ENCODE data around the gene TES.
A peak's percentile ranks its signal among the peaks of the same experiment; 100 is the strongest.

TES gene

DNA sequence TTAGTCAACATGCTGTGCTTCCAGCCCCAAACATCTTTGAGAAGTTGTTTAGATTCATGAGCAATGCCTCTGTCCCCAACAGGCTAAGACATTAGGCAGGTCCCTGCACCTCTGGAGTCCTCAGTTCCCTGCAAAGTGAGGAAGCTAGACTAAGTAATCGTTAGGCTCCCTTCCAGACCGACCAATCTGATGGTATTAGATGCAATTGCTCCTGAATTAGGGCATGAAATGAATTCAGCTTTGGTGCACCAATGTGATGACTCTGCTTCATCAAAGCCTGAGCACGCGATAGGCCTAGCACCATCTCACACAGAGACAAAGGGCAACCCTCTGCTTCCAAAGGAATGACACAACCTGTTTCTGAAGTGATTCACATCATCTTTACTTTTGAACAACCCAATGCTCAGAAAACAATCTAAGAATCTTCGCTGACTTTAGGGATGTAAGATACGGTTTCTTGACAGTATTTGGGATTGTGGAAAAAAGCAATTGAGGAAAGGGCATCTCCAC lies 723 bp upstream of the TES start:
- WGBS, 2 experiments, result 90 to 94% methylated on average over 6 of the region's 6 CpGs
- Histone ChIP-seq H3K4me1 (ENCODE audit: control insufficient read depth, insufficient read depth, low read length) (peaks cover 4% of the 10 kb centered on the region), H3K9me3 (ENCODE audit: control insufficient read depth, low read length) (no peaks in the 10 kb centered on the region), H3K36me3 (ENCODE audit: control insufficient read depth, insufficient read depth, low read length) (no peaks in the 10 kb centered on the region), H3K4me3 (ENCODE audit: insufficient read depth, low read depth, low read length) (no peak overlapping the region), H3K27me3 (ENCODE audit: control insufficient read depth, insufficient read depth, low read length, poor library complexity, severe bottlenecking) (peaks cover 46% of the 10 kb centered on the region), H3K27ac (ENCODE audit: insufficient read depth, low read depth, low read length, poor library complexity, severe bottlenecking) (no peak overlapping the region)

DNA sequence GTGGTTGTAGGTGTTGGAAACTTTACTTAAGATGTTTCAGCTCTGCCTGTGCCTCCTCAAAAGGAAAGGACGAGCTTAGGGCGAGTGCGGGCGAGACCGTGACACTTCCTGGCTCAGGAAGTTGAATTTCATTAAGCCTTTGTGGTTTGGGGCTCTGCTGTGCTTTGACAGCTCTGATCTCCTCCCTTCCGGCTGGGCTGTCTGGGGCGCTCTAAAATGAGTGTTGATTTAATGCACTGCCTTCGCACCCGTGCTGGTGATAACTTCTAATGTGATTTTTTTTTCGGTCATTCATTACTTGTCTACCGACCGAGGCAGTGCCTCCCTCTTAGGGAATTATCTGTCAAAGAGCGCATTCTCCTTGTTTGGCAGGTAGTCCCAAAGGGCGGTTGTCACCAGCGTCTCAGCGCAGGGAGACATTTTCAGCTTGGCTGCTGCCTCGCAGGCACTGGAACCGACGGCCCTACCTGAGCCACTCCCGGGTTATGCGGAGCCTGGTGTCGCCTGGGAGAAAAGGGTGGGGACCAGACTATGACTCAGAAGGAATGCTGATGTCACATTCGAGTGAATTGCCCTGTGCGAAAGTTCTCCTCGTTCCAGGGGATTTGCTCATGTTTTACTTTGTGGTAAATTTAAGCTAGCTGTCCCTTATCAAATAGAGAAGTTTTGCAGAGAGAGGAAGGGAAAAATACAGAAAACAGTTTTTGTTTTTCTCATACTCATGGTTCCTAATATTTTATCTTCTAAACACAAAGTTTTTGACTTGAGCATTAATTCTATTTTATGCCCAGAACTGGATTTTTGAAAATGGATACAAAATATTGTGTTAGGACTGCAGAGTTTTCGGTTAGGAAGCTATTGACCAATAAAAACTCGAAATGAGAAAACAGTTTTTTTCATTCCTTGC lies 920 bp downstream of the TES start:
- H3K4me1 ChIP-seq (ENCODE audit: control insufficient read depth, insufficient read depth, low read length), result peaks cover 4% of the 10 kb centered on the region
- no peak overlapping the region for H3K27ac ChIP-seq (ENCODE audit: insufficient read depth, low read depth, low read length, poor library complexity, severe bottlenecking)
- H3K9me3 ChIP-seq (ENCODE audit: control insufficient read depth, low read length), result no peaks in the 10 kb centered on the region
- no peaks in the 10 kb centered on the region for H3K36me3 ChIP-seq (ENCODE audit: control insufficient read depth, insufficient read depth, low read length)
- H3K4me3 ChIP-seq (ENCODE audit: insufficient read depth, low read depth, low read length), result peak overlapping the region; percentile 64
- peaks cover 46% of the 10 kb centered on the region for H3K27me3 ChIP-seq (ENCODE audit: control insufficient read depth, insufficient read depth, low read length, poor library complexity, severe bottlenecking)
- WGBS, 2 experiments, result 5 to 6% methylated on average over 27 of the region's 27 CpGs

DNA sequence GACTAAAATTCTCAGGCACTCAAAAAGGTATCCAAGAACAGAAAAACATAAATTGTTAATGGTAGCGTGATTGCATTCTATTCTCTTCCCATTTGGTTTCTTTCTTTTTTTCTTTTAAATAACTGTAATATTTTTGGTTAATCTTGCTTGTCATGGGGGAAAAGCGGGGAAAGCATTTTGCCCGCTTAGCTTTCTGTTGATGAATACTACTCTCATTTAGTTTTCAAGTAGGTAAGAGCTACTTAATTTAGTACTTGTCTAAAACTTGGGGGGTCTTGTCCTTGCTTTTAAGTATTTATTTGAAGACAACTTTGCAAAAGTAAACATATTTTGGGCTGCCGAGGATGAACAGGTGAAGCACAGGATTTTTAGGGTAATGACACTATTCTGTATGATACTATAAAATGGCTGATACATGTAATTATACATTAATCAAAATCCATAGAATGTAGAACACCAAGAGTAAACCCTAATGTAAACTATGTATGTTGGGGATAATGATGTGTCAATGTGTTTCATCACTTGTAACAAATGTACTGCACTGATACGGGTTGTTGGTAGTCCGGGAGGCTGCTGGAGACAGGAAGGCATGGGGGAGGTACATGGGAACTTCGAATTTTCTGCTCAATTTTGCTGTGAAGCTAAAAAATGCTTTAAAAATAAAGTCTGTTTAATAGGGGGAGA lies 1.7 kb downstream of the TES start:
- Histone ChIP-seq H3K9me3 (ENCODE audit: control insufficient read depth, low read length) (no peaks in the 10 kb centered on the region), H3K27me3 (ENCODE audit: control insufficient read depth, insufficient read depth, low read length, poor library complexity, severe bottlenecking) (peaks cover 46% of the 10 kb centered on the region), H3K36me3 (ENCODE audit: control insufficient read depth, insufficient read depth, low read length) (no peaks in the 10 kb centered on the region), H3K4me3 (ENCODE audit: insufficient read depth, low read depth, low read length) (no peak overlapping the region), H3K4me1 (ENCODE audit: control insufficient read depth, insufficient read depth, low read length) (peaks cover 4% of the 10 kb centered on the region), H3K27ac (ENCODE audit: insufficient read depth, low read depth, low read length, poor library complexity, severe bottlenecking) (no peak overlapping the region)
- WGBS, 2 experiments, result 65 to 71% methylated on average over 5 to 7 of the region's 7 CpGs

DNA sequence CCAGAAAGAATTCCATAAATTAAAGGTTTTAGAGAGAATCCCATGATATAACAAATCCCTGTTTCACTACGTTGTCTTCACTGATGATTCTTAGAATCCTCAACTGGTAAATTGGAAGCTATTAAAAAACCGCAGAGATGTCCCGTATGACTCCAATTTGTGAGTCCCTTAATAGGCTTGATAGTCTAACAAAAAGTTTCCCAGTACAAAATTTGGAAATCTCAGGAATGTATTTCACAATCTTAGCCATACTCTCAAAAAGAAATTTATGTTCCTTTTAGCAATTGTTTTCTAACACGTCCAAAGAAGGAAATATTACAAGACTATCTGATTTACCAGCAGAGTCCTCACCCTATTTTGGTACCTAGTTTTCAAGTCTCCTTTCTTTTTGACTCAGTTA lies 2.5 kb downstream of the TES start:
- no peaks in the 10 kb centered on the region for H3K36me3 ChIP-seq (ENCODE audit: control insufficient read depth, insufficient read depth, low read length)
- H3K4me1 ChIP-seq (ENCODE audit: control insufficient read depth, insufficient read depth, low read length), result peaks cover 4% of the 10 kb centered on the region
- H3K9me3 ChIP-seq (ENCODE audit: control insufficient read depth, low read length), result no peaks in the 10 kb centered on the region
- H3K4me3 ChIP-seq (ENCODE audit: insufficient read depth, low read depth, low read length), result no peak overlapping the region
- peaks cover 45% of the 10 kb centered on the region for H3K27me3 ChIP-seq (ENCODE audit: control insufficient read depth, insufficient read depth, low read length, poor library complexity, severe bottlenecking)
- no peak overlapping the region for H3K27ac ChIP-seq (ENCODE audit: insufficient read depth, low read depth, low read length, poor library complexity, severe bottlenecking)
- 72 to 73% methylated on average over 4 of the region's 4 CpGs for WGBS, 2 experiments

DNA sequence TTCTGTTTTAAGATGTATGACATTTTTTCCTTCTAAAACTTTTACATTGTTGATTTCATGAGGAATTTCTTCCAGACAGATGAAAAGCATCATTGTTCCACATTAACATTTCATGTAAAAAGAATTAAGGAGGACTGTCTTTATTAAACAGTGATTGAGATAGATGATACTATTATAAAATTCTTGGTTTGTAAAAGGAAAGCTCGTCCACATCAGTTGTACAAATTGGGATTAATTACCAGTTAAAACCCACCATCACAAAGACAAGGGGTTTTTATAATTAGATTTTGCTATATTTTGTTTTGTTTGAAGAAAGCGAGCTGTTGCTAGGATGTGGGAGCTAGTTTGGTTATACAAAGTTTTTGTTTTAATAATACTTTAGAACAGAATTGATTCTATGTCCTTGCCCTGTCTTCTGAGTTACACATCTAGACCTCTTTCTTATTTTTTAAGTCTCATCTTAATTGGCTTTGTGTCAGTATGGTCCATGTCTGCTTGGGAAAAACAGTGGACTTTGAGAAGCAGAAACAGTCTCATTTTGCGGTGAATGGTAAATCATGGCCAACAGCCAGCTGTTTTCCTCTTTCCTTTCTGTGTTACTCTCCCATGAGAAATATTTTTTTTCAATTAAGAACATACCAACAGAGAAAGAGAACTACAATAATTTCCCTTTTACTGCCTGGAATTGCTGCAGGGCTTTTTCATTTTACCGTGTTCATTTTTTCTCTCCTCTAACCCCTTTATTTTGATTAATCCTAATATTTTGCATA lies 3.2 kb downstream of the TES start:
- peaks cover 42% of the 10 kb centered on the region for H3K27me3 ChIP-seq (ENCODE audit: control insufficient read depth, insufficient read depth, low read length, poor library complexity, severe bottlenecking)
- H3K27ac ChIP-seq (ENCODE audit: insufficient read depth, low read depth, low read length, poor library complexity, severe bottlenecking), result no peak overlapping the region
- H3K4me1 ChIP-seq (ENCODE audit: control insufficient read depth, insufficient read depth, low read length), result peaks cover 4% of the 10 kb centered on the region
- H3K4me3 ChIP-seq (ENCODE audit: insufficient read depth, low read depth, low read length), result no peak overlapping the region
- H3K9me3 ChIP-seq (ENCODE audit: control insufficient read depth, low read length), result no peaks in the 10 kb centered on the region
- no peaks in the 10 kb centered on the region for H3K36me3 ChIP-seq (ENCODE audit: control insufficient read depth, insufficient read depth, low read length)
- WGBS, 2 experiments, result 95 to 97% methylated on average over 2 to 3 of the region's 4 CpGs

DNA sequence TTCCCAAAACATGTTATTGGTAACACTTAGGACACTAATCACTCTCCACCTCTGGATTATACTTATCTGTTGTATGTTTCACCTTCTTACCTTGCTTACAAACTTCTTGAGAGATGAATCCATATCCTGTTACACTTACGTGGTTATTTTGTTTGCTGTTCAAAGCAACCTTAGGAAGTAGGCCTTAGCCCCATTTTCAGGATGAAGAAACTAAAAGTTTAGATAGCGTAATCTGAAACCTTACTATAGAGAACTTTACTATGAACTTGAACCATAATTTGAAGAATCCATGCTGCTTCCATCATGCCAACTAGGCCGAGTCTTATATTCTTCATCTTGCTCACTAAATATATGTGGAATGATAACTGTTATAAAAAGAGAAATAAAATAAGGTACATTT lies 4.6 kb downstream of the TES start:
- peaks cover 4% of the 10 kb centered on the region for H3K4me1 ChIP-seq (ENCODE audit: control insufficient read depth, insufficient read depth, low read length)
- no peak overlapping the region for H3K27ac ChIP-seq (ENCODE audit: insufficient read depth, low read depth, low read length, poor library complexity, severe bottlenecking)
- no peaks in the 10 kb centered on the region for H3K36me3 ChIP-seq (ENCODE audit: control insufficient read depth, insufficient read depth, low read length)
- H3K4me3 ChIP-seq (ENCODE audit: insufficient read depth, low read depth, low read length), result no peak overlapping the region
- 94 to 100% methylated on average over 2 of the region's 3 CpGs for WGBS, 2 experiments
- no peaks in the 10 kb centered on the region for H3K9me3 ChIP-seq (ENCODE audit: control insufficient read depth, low read length)
- H3K27me3 ChIP-seq (ENCODE audit: control insufficient read depth, insufficient read depth, low read length, poor library complexity, severe bottlenecking), result peaks cover 31% of the 10 kb centered on the region

DNA sequence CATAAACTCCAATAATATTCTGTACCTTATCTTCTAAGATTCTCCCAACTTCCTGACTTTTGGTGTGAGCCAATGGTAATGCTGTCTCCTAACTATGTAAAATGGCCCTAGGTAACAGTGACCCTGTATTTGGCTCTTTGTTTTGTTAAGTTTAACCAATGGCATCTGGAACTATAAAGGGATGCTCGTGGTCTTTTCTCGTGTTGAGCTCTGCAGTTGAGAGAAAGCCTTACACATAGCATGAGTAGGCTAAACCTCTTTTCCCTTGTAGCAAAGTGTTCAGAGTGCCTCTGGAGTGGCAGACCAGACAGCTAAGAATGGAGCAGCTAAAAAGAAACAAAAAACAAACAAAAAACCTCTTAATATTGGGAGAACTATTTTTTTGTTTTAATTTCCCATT lies 5.2 kb downstream of the TES start:
- Histone ChIP-seq H3K9me3 (ENCODE audit: control insufficient read depth, low read length) (no peaks in the 10 kb centered on the region), H3K4me3 (ENCODE audit: insufficient read depth, low read depth, low read length) (no peak overlapping the region), H3K4me1 (ENCODE audit: control insufficient read depth, insufficient read depth, low read length) (peaks cover 4% of the 10 kb centered on the region), H3K27ac (ENCODE audit: insufficient read depth, low read depth, low read length, poor library complexity, severe bottlenecking) (no peak overlapping the region), H3K36me3 (ENCODE audit: control insufficient read depth, insufficient read depth, low read length) (no peaks in the 10 kb centered on the region), H3K27me3 (ENCODE audit: control insufficient read depth, insufficient read depth, low read length, poor library complexity, severe bottlenecking) (peaks cover 25% of the 10 kb centered on the region)
- WGBS, 2 experiments, result 91 to 92% methylated on average over 2 of the region's 2 CpGs

DNA sequence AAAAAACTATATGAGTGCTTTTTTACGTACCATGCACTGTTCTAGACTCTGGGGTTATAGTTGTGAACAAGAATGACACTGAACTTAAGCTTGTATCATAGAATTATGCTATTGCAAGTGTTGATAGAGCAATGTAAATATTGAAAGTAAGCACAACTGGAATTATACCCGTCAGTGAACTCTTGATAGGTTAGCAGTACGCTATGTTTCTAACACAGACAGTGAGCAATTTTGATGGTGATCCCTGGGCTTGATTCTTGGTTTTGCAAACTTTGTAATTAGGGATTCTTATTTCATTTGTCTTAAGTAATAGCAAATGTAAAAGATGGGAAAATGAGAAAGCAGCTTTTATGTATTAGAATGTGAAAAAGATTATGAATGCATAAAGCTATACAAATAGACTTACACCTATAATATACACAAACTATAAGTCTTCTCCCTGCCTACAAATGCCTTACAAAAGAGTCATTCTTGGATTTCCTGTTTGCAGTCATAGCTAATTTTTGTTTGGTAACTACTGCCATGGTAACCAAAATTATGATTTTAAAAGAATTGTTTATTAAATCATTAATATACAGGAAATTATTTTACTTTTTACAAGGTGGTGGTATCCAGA lies 6.7 kb downstream of the TES start:
- no peaks in the 10 kb centered on the region for H3K4me1 ChIP-seq (ENCODE audit: control insufficient read depth, insufficient read depth, low read length)
- WGBS, 2 experiments, result 94 to 95% methylated on average over 3 of the region's 3 CpGs
- H3K27me3 ChIP-seq (ENCODE audit: control insufficient read depth, insufficient read depth, low read length, poor library complexity, severe bottlenecking), result peaks cover 10% of the 10 kb centered on the region
- no peak overlapping the region for H3K4me3 ChIP-seq (ENCODE audit: insufficient read depth, low read depth, low read length)
- H3K9me3 ChIP-seq (ENCODE audit: control insufficient read depth, low read length), result no peaks in the 10 kb centered on the region
- H3K36me3 ChIP-seq (ENCODE audit: control insufficient read depth, insufficient read depth, low read length), result no peaks in the 10 kb centered on the region
- H3K27ac ChIP-seq (ENCODE audit: insufficient read depth, low read depth, low read length, poor library complexity, severe bottlenecking), result no peak overlapping the region

DNA sequence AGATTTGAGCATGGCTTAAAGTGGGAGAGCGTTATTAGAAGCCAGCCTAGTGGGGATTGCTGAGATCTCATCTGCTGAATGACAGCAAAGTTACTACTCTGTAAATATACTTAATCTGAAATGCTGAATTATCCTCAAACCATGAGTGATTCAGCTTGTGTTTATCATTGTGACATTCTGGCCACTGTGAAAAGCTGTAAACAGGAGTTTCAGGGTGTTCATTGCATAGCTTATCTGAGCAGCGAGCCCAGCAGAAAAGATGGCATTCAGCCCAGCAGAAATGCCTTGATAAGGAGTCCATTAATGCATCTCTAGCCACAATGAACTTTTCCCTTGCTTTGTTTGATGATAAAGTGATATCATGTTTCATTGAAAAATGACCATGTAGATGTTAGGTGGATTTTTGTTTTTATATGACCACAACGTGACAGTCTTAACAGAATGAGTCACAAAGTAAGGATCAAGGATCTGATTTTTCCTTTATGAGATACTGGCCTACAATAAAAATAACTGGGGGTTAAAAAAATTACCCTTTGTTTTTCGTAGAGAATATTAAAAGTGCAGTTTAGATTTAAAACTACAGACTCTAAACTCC lies 7.8 kb downstream of the TES start:
- Histone ChIP-seq H3K4me1 (ENCODE audit: control insufficient read depth, insufficient read depth, low read length) (no peaks in the 10 kb centered on the region), H3K4me3 (ENCODE audit: insufficient read depth, low read depth, low read length) (no peak overlapping the region), H3K9me3 (ENCODE audit: control insufficient read depth, low read length) (no peaks in the 10 kb centered on the region), H3K27ac (ENCODE audit: insufficient read depth, low read depth, low read length, poor library complexity, severe bottlenecking) (no peak overlapping the region), H3K36me3 (ENCODE audit: control insufficient read depth, insufficient read depth, low read length) (no peaks in the 10 kb centered on the region), H3K27me3 (ENCODE audit: control insufficient read depth, insufficient read depth, low read length, poor library complexity, severe bottlenecking) (no peaks in the 10 kb centered on the region)
- WGBS, 2 experiments, result 93% methylated on average over 2 to 3 of the region's 4 CpGs
